GM21619 (cell line): ENCODE results near the gene SORCS2.

Experiments used
- ATAC-seq: cut with Tn5 transposase; IDR thresholded peaks from one replicate; pipeline ENCODE4 v1.9.1; 2021; ENCODE audit not compliant: unreplicated experiment

SORCS2 gene

GRCh38 chr4:7620086-7620813 is 427.9 kb downstream of the SORCS2 start:
- ATAC-seq, result no peak

DNA sequence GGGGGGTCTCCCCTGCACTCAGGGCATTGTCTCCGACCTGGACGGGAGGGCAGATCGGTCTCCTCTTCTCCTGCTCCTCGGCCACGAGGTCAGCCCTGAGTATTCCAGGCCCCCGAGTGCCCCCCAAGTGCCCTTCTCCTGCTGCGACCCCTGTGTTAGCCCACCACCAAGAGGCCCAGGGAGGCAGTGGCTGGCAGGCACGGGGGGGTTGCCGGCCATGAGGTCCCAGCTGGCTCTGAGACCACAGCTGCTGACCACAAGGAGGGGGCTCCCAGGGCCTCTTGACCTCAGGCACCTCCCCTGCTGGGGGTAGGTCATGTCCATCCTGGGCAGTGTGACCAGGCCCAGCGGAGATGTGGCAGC is 428.5 kb downstream of the SORCS2 start:
- no peak for ATAC-seq

GRCh38 chr4:7621252-7622035 is 429.1 kb downstream of the SORCS2 start:
- ATAC-seq, result no peak

GRCh38 chr4:7622371-7622770 is 430.0 kb downstream of the SORCS2 start:
- no peak for ATAC-seq

- no peak for ATAC-seq
Observed at GRCh38 chr4:7623468-7623867, 431.1 kb downstream of the SORCS2 start.

- no peak for ATAC-seq
Observed at GRCh38 chr4:7624396-7624980, 432.1 kb downstream of the SORCS2 start.

DNA sequence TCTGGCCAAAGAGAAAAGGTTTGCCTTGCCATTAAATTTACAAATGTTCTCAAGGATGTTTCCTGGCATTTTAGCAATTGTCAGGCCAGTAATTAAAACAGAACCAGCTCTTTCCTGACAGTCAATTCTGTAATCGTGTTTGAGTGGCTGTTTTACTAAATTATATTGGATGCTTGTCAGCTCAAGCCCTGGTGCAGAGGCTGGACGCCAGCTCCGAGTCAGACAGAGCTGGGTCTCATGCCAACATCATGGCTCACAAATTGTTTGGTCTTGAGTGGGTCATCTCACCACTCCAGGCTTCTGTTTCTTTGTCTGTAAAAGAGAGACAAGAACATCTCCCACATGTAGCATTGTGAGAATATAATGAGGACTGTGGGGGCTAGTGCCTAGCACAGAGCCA is 432.7 kb downstream of the SORCS2 start:
- ATAC-seq, result no peak

- no peak for ATAC-seq
Observed at GRCh38 chr4:7626531-7626930, 434.2 kb downstream of the SORCS2 start.

GRCh38 chr4:7627251-7628250 is 435.2 kb downstream of the SORCS2 start:
- ATAC-seq, result no peak

GRCh38 chr4:7628432-7628831 is 436.1 kb downstream of the SORCS2 start:
- no peak for ATAC-seq

GRCh38 chr4:7629501-7630254 is 437.3 kb downstream of the SORCS2 start:
- ATAC-seq, result no peak

DNA sequence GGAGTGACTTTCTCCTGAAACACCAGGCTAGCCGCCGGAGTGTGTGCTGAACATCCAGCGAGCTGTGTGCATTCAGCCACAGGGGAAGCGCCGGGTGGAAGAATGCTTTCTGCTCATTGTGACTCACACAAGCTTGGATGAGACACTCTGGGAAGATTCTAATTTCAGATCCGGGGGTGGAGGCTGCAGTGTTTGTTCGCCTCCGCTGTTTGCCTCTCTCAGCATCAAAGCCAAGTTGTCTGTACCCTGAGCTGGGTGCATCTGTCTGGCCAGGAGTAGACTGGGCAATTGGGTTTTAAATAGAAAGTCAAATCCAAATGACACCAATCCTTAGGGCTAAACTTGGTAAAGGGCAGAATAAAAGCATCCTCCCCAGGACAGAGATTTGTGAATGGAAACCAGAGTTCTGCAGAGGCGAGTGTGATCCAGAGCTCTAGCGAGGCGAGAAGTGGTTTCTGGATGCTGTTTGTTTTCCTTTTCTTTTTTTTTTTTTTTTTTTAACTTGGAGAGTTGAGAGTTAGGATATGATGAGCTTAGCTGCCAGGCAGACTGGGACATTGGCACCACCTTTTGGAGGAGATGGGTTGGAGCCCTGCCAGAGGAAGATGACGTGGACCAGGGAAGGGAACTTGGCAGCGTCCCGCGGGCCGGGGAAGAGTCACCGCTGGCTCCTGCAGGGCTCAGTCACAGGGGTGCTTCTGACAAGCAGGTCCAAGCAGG is 438.4 kb downstream of the SORCS2 start:
- ATAC-seq, result no peak

GRCh38 chr4:7631288-7632014 is 439.1 kb downstream of the SORCS2 start:
- ATAC-seq, result no peak

GRCh38 chr4:7632341-7632740 is 440.0 kb downstream of the SORCS2 start:
- no peak for ATAC-seq

GRCh38 chr4:7632971-7633370 is 440.6 kb downstream of the SORCS2 start:
- no peak for ATAC-seq

DNA sequence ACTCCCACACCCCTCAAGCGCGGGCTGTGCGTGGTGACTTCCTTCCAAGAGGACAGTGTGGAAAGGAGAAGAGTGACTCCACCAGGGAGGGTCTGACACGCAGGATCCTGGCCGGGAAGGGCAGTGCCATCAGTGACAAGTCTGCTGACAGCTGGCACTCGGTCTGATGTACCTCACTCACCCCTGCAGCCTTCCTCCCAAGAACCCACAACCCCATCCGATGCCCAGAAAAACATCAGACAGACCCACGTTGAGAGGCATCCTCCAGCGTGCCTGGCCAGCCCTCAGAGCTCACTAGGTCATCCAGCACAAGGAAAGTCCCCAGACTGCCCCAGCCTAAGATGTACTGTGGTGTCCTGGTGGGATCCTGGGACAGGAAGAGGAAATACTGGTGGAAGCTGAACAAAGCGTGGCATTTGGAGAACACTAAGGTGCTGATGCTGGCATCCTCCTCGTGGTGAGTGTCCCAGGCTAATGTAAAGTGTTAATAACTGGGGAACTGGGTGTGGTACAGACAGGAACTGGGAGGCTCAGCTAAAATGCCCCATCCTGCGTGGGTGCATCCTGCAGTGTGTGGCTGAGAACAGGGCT is 442.4 kb downstream of the SORCS2 start:
- ATAC-seq, result no peak

DNA sequence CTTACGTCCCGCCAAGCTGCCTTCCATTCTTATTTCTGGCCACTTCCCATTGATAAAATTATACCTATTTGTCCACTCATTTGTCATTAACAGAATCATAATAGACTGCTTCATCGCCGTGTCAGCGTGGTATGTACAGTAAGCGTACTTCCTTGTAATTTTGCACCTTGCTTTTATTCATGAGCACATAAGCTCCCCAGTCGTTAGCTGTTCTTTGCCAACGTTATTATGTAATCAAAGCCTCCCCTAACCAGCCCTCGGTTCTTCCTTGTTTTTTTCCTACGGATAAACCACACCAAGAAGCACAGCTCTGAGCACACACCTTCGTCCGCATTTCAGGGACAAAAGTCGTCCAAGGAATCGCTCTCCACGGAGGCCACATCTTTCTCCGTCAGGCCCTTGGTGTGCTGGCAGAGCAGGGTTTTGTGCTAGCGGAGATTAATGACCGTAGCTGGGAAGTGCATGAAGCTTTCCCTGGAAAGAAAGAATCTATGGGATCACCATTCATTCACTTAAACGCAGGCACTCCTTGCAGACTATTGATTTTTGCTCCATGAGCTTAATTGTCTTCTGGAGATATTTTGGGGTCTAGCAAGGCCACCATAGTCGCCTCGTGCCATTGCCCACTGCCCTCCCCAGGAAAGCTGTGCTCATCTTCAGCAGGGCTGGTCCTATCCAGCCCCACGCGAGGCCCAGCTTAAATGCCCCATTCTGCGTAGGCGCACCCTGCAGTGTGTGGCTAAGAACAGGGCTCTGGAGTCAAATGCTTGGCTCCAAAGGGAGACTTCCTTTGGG is 443.3 kb downstream of the SORCS2 start:
- no peak for ATAC-seq

GRCh38 chr4:7636240-7636508 is 443.8 kb downstream of the SORCS2 start:
- ATAC-seq, result no peak
